ENCODE results near the gene CENPT.
A peak's percentile ranks its signal among the peaks of the same experiment; 100 is the strongest.

Gene CENPT

DNA sequence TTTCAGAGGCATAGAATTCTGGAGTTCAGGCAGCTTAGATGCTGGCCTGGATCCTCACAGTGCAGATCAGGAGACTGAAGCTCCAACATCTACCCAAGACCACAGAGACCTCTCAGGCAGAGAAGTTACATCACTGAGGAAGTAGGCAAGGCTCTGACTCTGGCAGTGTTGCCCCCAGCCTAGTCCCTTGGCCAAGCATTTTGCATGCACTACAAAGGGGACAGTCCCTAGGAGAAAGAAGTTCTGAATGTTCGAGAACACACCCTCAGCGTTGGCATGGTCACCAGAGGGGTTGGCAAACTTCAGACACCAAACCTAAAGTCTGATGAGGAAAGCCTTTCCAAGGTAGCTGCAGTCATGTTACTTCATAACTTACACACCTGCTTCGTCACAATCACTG is 43.6 kb downstream of the CENPT start:
- peak overlapping the region; percentile 55 for H3K27ac Mint-ChIP-seq
- DNase-seq (ENCODE audit: low spot score): no peak
- H3K4me3 Mint-ChIP-seq: peak overlapping the region; percentile 45
- peaks cover 47% of the 10 kb centered on the region for H3K36me3 Mint-ChIP-seq (ENCODE audit: low read depth)
- H3K9me3 Mint-ChIP-seq: no peaks in the 10 kb centered on the region
- H3K4me1 Mint-ChIP-seq (ENCODE audit: low read depth): peaks cover 47% of the 10 kb centered on the region
- no peaks in the 10 kb centered on the region for H3K27me3 Mint-ChIP-seq (ENCODE audit: low read depth)

DNA sequence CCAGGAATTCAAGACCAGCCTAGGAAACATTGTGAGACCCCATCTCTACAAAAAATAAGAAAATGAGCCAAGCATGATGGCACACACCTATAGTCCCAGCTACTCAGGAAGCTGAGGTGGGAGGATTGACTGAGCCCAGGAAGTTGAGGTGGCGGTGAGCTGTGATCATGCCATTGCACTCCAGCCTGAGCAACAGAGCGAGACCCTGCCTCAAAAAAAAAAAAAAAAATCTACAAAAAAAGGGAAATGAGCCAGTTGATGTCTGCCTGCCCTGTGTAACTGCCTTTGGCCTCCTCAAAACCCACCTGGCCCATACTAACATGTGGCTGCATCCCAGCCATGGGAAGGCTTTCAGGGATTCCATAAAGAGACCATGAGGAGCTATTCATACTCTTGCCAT is 45.6 kb downstream of the CENPT start:
- peaks cover 54% of the 10 kb centered on the region for H3K36me3 Mint-ChIP-seq (ENCODE audit: low read depth)
- no peaks in the 10 kb centered on the region for H3K9me3 Mint-ChIP-seq
- H3K27me3 Mint-ChIP-seq (ENCODE audit: low read depth): no peaks in the 10 kb centered on the region
- peak overlapping the region; percentile 69 for H3K27ac Mint-ChIP-seq
- DNase-seq (ENCODE audit: low spot score): no peak
- H3K4me3 Mint-ChIP-seq: peak overlapping the region; percentile 54
- peaks cover 44% of the 10 kb centered on the region for H3K4me1 Mint-ChIP-seq (ENCODE audit: low read depth)

DNA sequence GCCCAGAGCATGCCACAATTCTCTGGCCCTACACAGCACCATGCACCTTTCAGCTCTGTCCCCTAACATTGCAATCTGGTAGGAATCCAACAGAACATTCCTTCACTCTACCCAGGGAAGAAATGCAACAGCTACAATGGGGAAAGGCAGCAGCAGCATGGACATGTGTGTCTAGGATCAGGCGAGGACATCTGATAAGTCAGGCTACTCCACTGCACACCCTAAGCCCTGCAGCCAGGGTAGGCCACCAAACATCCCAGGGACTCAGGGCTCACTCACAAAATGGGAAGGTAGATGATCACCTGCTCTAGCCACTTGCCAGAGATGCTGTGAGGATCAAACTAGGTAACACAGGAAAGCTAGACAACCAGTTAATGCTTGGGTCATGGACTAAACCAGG is 46.3 kb downstream of the CENPT start:
- no peaks in the 10 kb centered on the region for H3K9me3 Mint-ChIP-seq
- H3K36me3 Mint-ChIP-seq (ENCODE audit: low read depth): peaks cover 56% of the 10 kb centered on the region
- no peaks in the 10 kb centered on the region for H3K27me3 Mint-ChIP-seq (ENCODE audit: low read depth)
- H3K4me1 Mint-ChIP-seq (ENCODE audit: low read depth): peaks cover 44% of the 10 kb centered on the region
- peak overlapping the region; percentile 54 for H3K4me3 Mint-ChIP-seq
- H3K27ac Mint-ChIP-seq: peak overlapping the region; percentile 69
- DNase-seq (ENCODE audit: low spot score): no peak

DNA sequence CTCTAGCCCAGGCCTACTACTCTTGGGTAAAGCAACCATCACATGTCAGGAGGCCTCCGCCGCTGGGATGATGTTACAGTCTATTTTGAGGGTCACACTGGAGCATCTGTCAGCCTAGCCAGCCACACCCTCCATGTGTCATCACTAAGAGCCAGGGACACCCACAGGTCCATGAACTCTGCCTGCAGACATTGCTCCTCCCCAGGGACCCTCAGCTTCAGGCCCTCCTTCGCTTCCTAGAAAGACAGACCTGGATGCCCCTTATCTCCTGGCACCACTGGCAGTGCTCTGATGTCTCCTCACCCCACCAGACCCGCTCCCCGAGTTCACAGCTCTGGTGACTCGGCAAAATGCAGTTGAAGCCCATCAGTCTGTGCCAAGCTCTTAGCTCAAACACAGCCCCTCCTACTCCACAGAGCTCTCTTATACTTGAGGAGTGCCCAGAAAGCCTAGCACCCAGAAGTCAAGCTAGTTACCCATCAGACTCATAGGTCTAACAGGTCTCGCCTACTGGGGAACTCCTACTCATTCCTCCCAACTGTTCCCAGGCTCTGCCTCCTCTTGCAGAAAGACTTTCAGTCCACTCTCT is 47.1 kb downstream of the CENPT start:
- no peak for DNase-seq (ENCODE audit: low spot score)
- Mint-ChIP-seq H3K4me1 (ENCODE audit: low read depth) (peaks cover 42% of the 10 kb centered on the region), H3K27ac (peak overlapping the region; percentile 32), H3K27me3 (ENCODE audit: low read depth) (no peaks in the 10 kb centered on the region), H3K4me3 (no peak overlapping the region), H3K36me3 (ENCODE audit: low read depth) (peaks cover 54% of the 10 kb centered on the region), H3K9me3 (no peaks in the 10 kb centered on the region)

DNA sequence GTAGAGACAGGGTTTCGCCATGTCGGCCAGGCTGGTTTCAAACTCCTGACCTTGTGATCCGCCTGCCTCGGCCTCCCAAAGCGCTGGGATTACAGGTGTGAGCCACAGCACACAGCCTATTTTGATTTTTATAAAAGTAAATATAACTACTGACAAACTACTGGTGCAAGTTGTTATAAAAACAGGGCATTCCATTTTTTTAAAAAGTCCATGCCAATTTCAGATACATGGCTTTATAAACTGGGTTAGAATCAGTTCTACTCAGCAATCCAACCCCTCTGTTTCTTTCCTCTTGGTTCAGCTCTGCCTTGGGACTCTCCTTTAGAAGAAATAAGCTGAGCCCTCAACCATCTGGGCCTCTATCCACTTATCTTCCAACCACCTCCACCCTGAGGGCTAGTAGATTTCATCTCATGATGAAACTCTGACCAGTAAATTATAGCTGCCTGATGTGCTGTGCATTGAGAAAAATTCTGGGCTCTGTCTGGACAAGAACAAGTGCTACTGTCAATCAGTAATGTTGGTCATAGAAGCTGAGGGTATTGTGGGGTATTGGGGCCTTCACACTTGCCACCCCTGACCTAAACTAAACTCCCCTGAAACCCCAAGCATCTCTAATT is 51.3 kb downstream of the CENPT start:
- Mint-ChIP-seq H3K36me3 (ENCODE audit: low read depth) (peaks cover 25% of the 10 kb centered on the region), H3K9me3 (no peaks in the 10 kb centered on the region), H3K4me1 (ENCODE audit: low read depth) (peaks cover 8% of the 10 kb centered on the region), H3K27ac (no peak overlapping the region), H3K4me3 (no peak overlapping the region), H3K27me3 (ENCODE audit: low read depth) (no peaks in the 10 kb centered on the region)
- no peak for DNase-seq (ENCODE audit: low spot score)

DNA sequence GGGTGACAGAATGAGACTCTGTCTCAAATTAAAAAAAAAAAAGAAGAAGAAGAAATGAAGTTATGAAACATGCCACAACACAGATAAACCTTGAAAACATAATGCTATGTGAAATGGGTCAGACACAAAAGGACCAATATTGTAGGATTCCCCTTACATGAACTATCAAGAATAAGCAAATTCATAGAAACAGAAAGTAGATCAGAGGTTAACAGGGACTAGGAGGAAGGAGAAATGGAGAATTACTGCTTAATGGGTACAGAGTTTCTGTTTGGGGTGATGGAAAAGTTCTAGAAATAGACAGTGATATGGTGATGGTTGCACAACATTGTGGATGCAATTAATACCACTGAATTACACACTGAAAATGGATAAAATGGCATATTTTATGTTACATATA is 57.4 kb downstream of the CENPT start:
- Mint-ChIP-seq H3K27me3 (ENCODE audit: low read depth) (no peaks in the 10 kb centered on the region), H3K27ac (no peak overlapping the region), H3K4me3 (no peak overlapping the region), H3K4me1 (ENCODE audit: low read depth) (peaks cover 3% of the 10 kb centered on the region), H3K9me3 (no peaks in the 10 kb centered on the region), H3K36me3 (ENCODE audit: low read depth) (no peaks in the 10 kb centered on the region)
- no peak for DNase-seq (ENCODE audit: low spot score)

DNA sequence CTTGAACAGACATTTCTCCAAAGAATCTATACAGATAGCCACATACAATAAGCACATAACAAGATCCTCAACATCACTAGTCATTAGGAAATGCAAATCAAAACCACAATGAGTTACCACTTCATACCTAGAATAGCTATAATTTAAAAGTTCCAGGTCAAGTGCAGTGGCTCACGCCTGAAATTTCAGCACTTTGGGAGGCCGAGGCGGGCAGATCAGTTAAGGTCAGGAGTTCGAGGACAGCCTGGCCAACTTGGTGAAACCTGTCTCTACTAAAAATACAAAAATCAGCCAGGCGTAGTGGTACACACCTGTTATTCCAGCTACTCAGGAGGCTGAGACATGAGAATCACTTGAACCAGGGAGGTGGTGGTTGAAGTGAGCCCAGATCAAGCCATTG is 61.0 kb downstream of the CENPT start:
- H3K27ac Mint-ChIP-seq: peak overlapping the region; percentile 55
- DNase-seq (ENCODE audit: low spot score): no peak

DNA sequence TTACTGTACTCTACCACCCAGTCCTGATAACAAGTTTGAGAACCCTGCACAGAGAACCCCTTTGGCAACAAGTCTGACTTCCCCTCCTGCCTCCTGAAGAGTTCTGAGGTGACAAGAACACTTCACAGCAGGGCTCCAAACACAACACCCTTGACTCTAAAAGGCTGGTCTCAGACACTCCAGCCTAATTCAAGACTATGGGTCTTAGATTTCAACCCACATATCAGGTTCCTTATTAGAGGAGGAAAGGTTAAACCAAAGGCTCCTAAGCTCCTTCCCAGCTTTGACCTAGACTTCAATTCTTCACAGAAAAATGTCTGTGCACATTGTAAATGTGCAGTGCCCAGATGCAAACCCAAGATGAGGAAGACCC is 64.2 kb downstream of the CENPT start:
- Mint-ChIP-seq H3K36me3 (ENCODE audit: low read depth) (peaks cover 19% of the 10 kb centered on the region), H3K9me3 (no peaks in the 10 kb centered on the region), H3K27ac (no peak overlapping the region), H3K27me3 (ENCODE audit: low read depth) (no peaks in the 10 kb centered on the region), H3K4me1 (ENCODE audit: low read depth) (peaks cover 27% of the 10 kb centered on the region), H3K4me3 (no peak overlapping the region)
- no peak for DNase-seq (ENCODE audit: low spot score)

More for the DNA sequence above, 61.0 kb downstream of the CENPT start:
- Mint-ChIP-seq H3K9me3 (no peaks in the 10 kb centered on the region), H3K27me3 (ENCODE audit: low read depth) (no peaks in the 10 kb centered on the region), H3K4me3 (no peak overlapping the region), H3K4me1 (ENCODE audit: low read depth) (peaks cover 10% of the 10 kb centered on the region), H3K36me3 (ENCODE audit: low read depth) (peaks cover 7% of the 10 kb centered on the region)

DNA sequence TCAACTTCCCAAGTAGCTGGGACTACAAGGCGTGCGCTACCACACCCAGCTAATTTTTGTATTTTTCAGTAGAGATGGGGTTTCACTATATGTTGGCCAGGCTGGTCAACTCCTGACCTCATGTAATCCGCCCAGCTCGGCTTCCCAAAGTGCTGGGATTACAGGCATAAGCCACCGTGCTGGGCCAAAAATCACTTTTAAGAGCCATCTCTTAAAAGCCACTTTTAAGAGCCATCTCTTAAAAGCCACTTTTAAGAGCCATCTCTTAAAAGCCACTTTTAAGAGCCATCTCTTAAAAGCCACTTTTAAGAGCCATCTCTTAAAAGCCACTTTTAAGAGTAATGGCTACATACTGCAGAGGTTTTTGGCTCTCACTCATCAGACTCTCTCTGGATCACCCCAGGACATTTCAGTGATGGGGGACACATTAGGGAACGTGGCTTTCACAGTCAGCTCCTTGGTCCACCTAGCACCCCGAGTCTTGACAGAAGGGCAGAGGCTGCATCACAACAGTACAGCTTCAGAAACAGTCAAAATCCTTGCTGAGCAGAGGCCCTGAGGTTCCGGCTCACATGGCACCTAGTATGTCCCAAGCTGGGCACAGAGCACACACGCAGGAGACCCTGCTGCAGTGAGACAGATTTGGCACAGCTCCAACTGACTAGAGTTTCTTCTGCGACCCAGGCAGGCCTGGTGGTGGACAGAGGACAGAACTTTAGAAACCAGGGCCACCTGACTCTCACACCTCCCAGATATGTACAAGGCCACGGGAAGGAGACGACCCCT is 64.7 kb downstream of the CENPT start:
- no peak overlapping the region for H3K27ac Mint-ChIP-seq
- no peaks in the 10 kb centered on the region for H3K9me3 Mint-ChIP-seq
- no peak overlapping the region for H3K4me3 Mint-ChIP-seq
- no peaks in the 10 kb centered on the region for H3K27me3 Mint-ChIP-seq (ENCODE audit: low read depth)
- DNase-seq (ENCODE audit: low spot score): no peak
- peaks cover 19% of the 10 kb centered on the region for H3K36me3 Mint-ChIP-seq (ENCODE audit: low read depth)
- peaks cover 27% of the 10 kb centered on the region for H3K4me1 Mint-ChIP-seq (ENCODE audit: low read depth)

DNA sequence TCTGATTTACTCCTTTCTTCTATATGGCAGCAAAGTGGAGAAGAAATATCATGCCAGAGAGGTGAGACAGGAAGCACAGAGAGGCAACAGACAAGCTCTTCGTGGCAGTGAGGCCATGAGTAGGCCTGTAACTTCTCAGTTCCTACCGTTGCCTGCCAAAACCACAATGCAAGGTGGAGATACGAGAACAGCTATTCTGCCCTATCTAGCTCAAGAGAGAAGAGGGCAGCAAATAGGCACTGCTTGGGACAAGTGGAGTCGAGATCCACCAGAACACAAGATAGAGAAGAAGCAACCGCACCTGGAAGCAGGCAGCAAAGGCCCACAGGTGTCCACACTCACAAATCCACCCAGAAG is 66.0 kb downstream of the CENPT start:
- peak overlapping the region; percentile 62 for H3K4me3 Mint-ChIP-seq
- DNase-seq (ENCODE audit: low spot score): peak; percentile 20
- H3K27me3 Mint-ChIP-seq (ENCODE audit: low read depth): no peaks in the 10 kb centered on the region
- peak overlapping the region; percentile 87 for H3K27ac Mint-ChIP-seq
- H3K4me1 Mint-ChIP-seq (ENCODE audit: low read depth): peaks cover 27% of the 10 kb centered on the region
- peaks cover 19% of the 10 kb centered on the region for H3K36me3 Mint-ChIP-seq (ENCODE audit: low read depth)
- H3K9me3 Mint-ChIP-seq: no peaks in the 10 kb centered on the region

DNA sequence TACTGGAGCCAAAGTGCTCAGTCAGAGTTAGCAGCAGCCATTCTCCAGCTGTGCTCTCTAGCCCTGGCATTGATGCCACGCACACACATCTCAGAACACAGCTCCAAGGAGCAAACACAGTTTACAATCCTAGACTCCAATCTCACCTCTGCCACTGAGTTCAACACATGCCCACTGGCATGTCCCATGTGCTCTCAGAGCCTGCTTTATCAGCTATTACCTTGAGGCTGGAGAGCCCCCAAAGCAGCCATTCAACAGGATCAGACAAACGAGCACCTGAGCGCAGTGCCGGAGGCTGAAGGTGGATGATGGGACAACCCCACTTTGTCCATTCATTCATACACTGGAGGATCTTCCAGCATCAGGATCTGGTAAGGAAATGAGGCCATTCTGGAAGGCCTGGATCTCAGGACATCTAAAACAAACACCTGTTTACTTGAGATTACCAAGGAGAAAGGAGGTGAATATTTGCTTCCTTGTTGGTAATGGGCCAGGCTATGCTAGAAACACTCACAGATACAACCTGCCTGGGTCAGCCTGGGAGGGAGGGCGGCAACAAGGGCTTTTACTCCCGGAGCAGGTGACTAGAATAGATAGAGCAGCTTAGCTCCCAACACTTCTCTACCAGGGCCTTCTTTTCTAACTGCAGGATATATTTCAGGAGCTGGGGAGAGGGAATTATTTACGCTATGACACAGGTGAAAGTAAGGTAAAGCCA is 66.5 kb downstream of the CENPT start:
- H3K27ac Mint-ChIP-seq: peak overlapping the region; percentile 87
- H3K4me3 Mint-ChIP-seq: peak overlapping the region; percentile 62
- peaks cover 19% of the 10 kb centered on the region for H3K36me3 Mint-ChIP-seq (ENCODE audit: low read depth)
- no peak for DNase-seq (ENCODE audit: low spot score)
- peaks cover 23% of the 10 kb centered on the region for H3K4me1 Mint-ChIP-seq (ENCODE audit: low read depth)
- H3K9me3 Mint-ChIP-seq: no peaks in the 10 kb centered on the region
- H3K27me3 Mint-ChIP-seq (ENCODE audit: low read depth): no peaks in the 10 kb centered on the region

DNA sequence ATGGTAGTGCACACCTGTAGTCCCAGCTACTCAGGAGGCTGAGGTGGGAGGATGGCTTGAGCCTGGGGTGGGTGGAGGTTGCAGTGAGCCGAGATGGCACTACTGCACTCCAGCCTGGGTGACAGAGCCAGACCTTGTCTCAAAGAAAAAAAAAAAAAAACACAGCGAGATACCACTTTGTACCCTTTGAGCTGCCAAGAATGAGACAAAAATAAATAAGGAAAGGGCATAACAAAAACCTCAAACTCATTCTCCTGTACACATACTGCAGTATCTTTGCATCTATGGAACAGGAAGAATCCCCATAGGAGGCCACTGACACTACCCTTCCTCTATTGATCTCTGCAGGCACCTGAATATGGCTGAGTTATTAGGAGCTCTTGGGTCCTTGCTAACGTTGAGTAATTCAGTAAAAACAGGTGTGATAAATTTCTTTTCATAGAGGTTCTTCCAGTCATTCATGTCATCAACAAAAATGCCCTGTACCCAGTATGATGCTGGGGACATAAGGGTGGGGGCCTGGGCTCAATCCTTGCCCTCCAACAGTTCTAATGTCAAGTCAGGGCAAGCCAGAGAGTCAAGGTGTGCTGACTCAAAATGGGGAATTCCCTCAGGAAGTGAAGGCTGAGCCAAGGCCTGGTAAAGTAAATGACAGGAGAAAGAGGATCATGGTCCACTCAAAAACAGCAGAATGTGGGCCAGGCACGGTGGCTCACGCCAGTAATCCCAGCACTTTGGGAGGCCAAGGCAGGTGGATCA is 68.1 kb downstream of the CENPT start:
- Mint-ChIP-seq H3K27ac (no peak overlapping the region), H3K9me3 (no peaks in the 10 kb centered on the region), H3K36me3 (ENCODE audit: low read depth) (peaks cover 19% of the 10 kb centered on the region), H3K4me1 (ENCODE audit: low read depth) (peaks cover 23% of the 10 kb centered on the region), H3K27me3 (ENCODE audit: low read depth) (no peaks in the 10 kb centered on the region), H3K4me3 (no peak overlapping the region)
- DNase-seq (ENCODE audit: low spot score): no peak
